Measurements from ENCODE around the gene DCDC1. TPM values are rescaled to one million over a fixed set of nuclear protein-coding genes. Genes with fewer than 3 reads are reported as not detected.

DCDC1 gene
- polyA plus RNA-seq, 1 donor: 1.2 TPM

DNA sequence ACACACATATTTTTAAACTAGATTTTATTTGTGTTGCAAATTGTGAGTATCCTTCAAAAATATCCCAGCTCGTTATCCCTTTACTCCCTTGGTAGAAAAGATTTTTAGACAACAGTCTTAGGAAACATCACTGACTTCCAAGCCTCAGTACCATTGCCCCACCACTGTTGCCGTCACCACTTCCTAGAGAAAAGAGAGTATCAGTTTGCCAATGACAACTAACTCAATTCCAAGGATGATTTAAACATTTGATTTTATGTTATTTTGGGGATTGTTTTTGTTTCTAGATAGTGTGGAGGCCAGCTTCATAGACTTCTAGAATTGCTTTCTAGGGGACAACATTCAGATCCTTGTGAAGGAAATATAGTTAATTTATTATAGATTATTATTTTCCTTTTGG lies 509.4 kb downstream of the DCDC1 start:
- Histone ChIP-seq H3K9me3 (ENCODE audit: control insufficient read depth, low read depth, low read length) (no peaks in the 10 kb centered on the region), H3K4me3 (ENCODE audit: low read length) (no peak overlapping the region), H3K27ac (ENCODE audit: low read length) (no peak overlapping the region), H3K36me3 (ENCODE audit: control insufficient read depth, insufficient read depth, low read length) (no peaks in the 10 kb centered on the region), H3K27me3 (ENCODE audit: control insufficient read depth, insufficient read depth, low read length) (no peaks in the 10 kb centered on the region), H3K4me1 (ENCODE audit: control insufficient read depth, insufficient read depth, low read length) (no peaks in the 10 kb centered on the region)
- no peak for DNase-seq
- WGBS (ENCODE audit: insufficient coverage, low lambda C conversion rate): no CpG with 5 or more reads among the region's 2 CpGs

DNA sequence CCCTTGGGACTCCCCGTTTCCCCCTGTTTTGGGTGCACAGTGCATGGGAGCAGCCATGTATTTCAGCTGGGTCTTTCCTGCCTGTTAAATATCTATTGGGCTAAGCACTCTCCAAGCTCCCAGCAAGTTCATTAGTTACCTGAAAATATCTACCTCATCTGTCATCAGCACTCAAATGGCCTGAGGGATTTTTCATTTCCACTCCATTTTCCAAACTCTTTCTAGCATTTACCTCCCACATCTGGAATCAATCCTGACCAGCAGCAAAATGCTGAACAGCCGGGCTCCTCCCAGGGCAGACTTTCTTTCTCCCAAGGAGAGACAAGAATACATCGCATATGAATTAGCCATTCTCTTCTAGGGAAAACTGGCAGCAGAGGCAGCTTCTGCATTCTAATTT lies 509.9 kb downstream of the DCDC1 start:
- H3K4me1 ChIP-seq (ENCODE audit: control insufficient read depth, insufficient read depth, low read length): no peaks in the 10 kb centered on the region
- H3K36me3 ChIP-seq (ENCODE audit: control insufficient read depth, insufficient read depth, low read length): no peaks in the 10 kb centered on the region
- no peak overlapping the region for H3K27ac ChIP-seq (ENCODE audit: low read length)
- no peak for DNase-seq
- no peaks in the 10 kb centered on the region for H3K9me3 ChIP-seq (ENCODE audit: control insufficient read depth, low read depth, low read length)
- no peak overlapping the region for H3K4me3 ChIP-seq (ENCODE audit: low read length)
- 93% methylated on average over 2 of the region's 3 CpGs for WGBS (ENCODE audit: insufficient coverage, low lambda C conversion rate)
- no peaks in the 10 kb centered on the region for H3K27me3 ChIP-seq (ENCODE audit: control insufficient read depth, insufficient read depth, low read length)

DNA sequence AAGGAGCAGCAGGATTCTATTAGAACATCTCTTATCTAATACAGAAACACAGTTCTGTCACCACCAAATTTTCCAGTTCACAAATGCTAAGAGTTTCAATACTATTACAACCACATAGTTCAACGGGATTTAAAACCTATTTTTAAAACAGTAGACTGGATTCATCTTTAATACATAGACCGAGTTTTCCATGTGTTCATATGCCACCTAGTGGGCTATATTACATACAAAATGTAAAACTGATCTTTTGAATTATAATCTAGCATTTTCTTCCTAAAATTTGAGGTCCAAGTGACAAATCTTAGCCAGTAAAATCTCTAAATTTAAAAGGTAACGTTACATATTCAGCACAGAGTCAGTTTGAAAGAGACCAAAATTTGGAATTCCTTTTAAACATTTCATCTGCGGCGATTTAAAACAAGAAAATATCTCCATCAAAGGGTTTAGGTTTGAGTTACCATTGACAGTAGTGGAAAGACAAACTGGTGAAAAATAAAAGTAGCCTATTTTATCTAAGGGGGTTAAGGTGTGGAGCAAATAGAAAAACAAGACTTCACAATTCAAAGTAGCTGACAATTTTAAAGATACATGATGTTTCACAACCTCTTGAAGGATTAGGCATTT lies 514.0 kb downstream of the DCDC1 start:
- Histone ChIP-seq H3K4me1 (ENCODE audit: control insufficient read depth, insufficient read depth, low read length) (no peaks in the 10 kb centered on the region), H3K9me3 (ENCODE audit: control insufficient read depth, low read depth, low read length) (no peaks in the 10 kb centered on the region), H3K36me3 (ENCODE audit: control insufficient read depth, insufficient read depth, low read length) (no peaks in the 10 kb centered on the region), H3K27ac (ENCODE audit: low read length) (no peak overlapping the region), H3K4me3 (ENCODE audit: low read length) (no peak overlapping the region), H3K27me3 (ENCODE audit: control insufficient read depth, insufficient read depth, low read length) (no peaks in the 10 kb centered on the region)
- WGBS (ENCODE audit: insufficient coverage, low lambda C conversion rate): 86% methylated on average over 3 of the region's 5 CpGs
- no peak for DNase-seq

DNA sequence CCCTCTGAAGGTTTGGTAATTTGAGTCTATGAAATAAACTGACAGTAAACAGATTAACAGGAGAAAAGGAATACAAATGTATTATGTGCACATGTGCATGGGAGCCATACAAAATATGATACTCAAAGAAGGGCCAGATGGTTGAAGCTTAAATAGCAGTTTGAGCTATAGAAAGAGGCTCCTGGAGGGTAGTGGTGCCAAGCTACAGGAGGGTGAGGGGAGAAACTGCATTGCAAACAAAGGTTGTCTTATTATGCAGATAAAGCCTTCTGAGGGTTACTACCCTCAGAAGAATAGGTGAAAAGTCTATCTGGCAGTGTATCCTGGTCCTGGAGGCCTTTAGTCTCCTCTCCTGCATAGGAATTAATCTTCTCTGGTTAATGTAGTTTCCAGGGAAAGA lies 516.1 kb downstream of the DCDC1 start:
- Histone ChIP-seq H3K27me3 (ENCODE audit: control insufficient read depth, insufficient read depth, low read length) (no peaks in the 10 kb centered on the region), H3K4me1 (ENCODE audit: control insufficient read depth, insufficient read depth, low read length) (no peaks in the 10 kb centered on the region), H3K27ac (ENCODE audit: low read length) (no peak overlapping the region), H3K9me3 (ENCODE audit: control insufficient read depth, low read depth, low read length) (no peaks in the 10 kb centered on the region), H3K4me3 (ENCODE audit: low read length) (no peak overlapping the region), H3K36me3 (ENCODE audit: control insufficient read depth, insufficient read depth, low read length) (no peaks in the 10 kb centered on the region)
- no peak for DNase-seq

DNA sequence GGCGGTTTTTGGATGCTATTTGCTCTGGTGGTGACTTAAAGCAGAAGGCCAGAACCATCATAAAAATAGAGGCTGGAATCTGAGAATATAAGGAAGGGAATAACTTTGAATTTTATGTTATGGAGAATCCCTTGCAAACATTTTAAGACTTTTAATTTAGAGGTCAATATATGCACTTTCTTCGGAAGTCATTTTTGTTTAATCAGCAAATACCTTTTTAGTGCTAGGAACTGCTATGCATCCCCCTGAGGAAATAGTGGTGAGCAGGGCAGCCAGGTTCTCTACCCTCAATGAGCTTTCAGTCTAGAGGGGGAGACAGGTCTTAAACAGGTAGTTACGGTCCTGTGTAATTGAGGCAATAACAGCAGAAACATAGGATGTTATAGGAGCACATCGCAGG lies 516.9 kb downstream of the DCDC1 start:
- H3K4me3 ChIP-seq (ENCODE audit: low read length): no peak overlapping the region
- no peak overlapping the region for H3K27ac ChIP-seq (ENCODE audit: low read length)
- no peaks in the 10 kb centered on the region for H3K4me1 ChIP-seq (ENCODE audit: control insufficient read depth, insufficient read depth, low read length)
- WGBS (ENCODE audit: insufficient coverage, low lambda C conversion rate): 100% methylated on average over 1 of the region's 4 CpGs
- no peaks in the 10 kb centered on the region for H3K27me3 ChIP-seq (ENCODE audit: control insufficient read depth, insufficient read depth, low read length)
- H3K36me3 ChIP-seq (ENCODE audit: control insufficient read depth, insufficient read depth, low read length): no peaks in the 10 kb centered on the region
- no peaks in the 10 kb centered on the region for H3K9me3 ChIP-seq (ENCODE audit: control insufficient read depth, low read depth, low read length)
- DNase-seq: no peak

DNA sequence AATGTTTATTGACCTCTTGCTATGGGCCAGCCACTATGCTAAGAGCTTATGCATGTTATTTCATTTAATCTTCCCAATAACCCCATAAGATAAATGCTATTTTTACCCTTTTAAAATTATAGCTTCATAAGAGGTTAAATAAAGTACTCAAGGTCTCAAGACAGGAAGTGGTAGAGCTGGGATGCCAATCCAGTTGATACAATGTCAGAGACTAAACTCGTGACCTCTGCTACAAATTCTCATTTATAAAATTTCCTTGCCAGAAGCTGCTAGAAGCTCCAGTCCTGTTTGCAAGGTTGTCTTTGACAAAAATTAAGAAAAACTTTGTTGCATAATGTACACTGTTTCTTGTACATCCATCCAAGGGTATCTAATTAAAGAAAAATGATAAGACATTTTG lies 517.4 kb downstream of the DCDC1 start:
- H3K27me3 ChIP-seq (ENCODE audit: control insufficient read depth, insufficient read depth, low read length): no peaks in the 10 kb centered on the region
- no peak overlapping the region for H3K4me3 ChIP-seq (ENCODE audit: low read length)
- H3K27ac ChIP-seq (ENCODE audit: low read length): no peak overlapping the region
- no peaks in the 10 kb centered on the region for H3K4me1 ChIP-seq (ENCODE audit: control insufficient read depth, insufficient read depth, low read length)
- no peak for DNase-seq
- no CpG with 5 or more reads among the region's 1 CpG for WGBS (ENCODE audit: insufficient coverage, low lambda C conversion rate)
- no peaks in the 10 kb centered on the region for H3K9me3 ChIP-seq (ENCODE audit: control insufficient read depth, low read depth, low read length)
- H3K36me3 ChIP-seq (ENCODE audit: control insufficient read depth, insufficient read depth, low read length): no peaks in the 10 kb centered on the region

DNA sequence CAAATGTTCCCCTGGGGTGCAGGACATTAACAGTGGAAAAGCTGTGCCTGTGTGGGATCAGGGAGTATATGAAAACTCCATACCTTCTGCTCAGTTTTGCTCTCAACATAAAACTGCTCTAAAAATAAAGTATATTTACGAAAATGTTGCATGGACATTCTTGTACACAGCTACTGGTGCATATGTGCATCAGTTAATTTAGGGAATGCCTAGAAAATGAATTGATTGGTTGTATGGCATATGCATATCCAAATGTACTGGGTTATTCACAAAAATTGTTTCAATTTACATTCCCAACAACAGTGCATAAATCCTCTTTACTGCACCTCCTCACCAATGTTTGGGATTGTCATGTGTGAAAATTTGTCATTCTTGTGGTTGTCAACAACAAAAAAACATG lies 532.3 kb downstream of the DCDC1 start:
- no peaks in the 10 kb centered on the region for H3K4me1 ChIP-seq (ENCODE audit: control insufficient read depth, insufficient read depth, low read length)
- no peak for DNase-seq
- H3K36me3 ChIP-seq (ENCODE audit: control insufficient read depth, insufficient read depth, low read length): no peaks in the 10 kb centered on the region
- H3K27ac ChIP-seq (ENCODE audit: low read length): no peak overlapping the region
- H3K9me3 ChIP-seq (ENCODE audit: control insufficient read depth, low read depth, low read length): no peaks in the 10 kb centered on the region
- no CpG with 5 or more reads among the region's 1 CpG for WGBS (ENCODE audit: insufficient coverage, low lambda C conversion rate)
- no peak overlapping the region for H3K4me3 ChIP-seq (ENCODE audit: low read length)
- no peaks in the 10 kb centered on the region for H3K27me3 ChIP-seq (ENCODE audit: control insufficient read depth, insufficient read depth, low read length)

DNA sequence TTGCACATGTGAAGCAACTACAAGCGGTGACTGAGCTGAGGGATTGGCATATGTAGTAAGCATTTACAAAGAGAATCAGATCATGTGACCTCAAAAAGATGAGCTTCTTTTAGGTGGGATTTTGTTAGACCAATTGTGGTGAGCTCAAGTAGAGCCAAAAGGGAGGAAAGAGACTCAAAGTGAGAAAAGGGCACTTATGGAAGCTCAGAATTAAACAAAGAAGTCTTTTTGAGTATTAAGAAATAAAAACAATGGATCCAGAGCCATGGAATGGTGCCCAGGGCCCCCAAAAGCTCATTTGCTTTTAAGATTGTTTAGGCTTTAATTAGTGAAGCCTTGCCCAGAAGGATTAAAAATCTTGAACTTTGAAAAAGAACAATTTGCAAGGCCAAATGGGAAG lies 536.7 kb downstream of the DCDC1 start:
- no peaks in the 10 kb centered on the region for H3K4me1 ChIP-seq (ENCODE audit: control insufficient read depth, insufficient read depth, low read length)
- no peaks in the 10 kb centered on the region for H3K27me3 ChIP-seq (ENCODE audit: control insufficient read depth, insufficient read depth, low read length)
- no peaks in the 10 kb centered on the region for H3K36me3 ChIP-seq (ENCODE audit: control insufficient read depth, insufficient read depth, low read length)
- no peak overlapping the region for H3K27ac ChIP-seq (ENCODE audit: low read length)
- no peak for DNase-seq
- H3K4me3 ChIP-seq (ENCODE audit: low read length): no peak overlapping the region
- H3K9me3 ChIP-seq (ENCODE audit: control insufficient read depth, low read depth, low read length): no peaks in the 10 kb centered on the region
- no CpG with 5 or more reads among the region's 1 CpG for WGBS (ENCODE audit: insufficient coverage, low lambda C conversion rate)

DNA sequence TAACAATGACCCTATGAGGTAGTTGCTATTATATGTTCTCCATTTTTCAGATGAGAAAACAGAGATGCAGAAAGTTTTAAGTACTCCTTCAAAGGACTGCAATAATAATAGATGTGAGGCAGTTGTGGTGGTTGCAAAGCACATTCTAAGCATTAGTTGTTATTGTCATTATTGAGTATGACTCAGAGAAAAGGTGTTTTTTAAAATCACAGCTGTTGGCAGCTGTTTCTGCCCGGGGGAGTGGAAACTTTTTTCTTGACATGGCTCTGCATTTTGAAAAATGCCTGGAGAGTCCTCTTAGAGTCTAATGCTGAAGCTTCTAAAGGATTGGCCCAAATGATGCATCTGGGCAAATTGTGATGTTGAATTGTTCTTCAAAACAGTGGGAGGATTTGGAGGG lies 538.9 kb downstream of the DCDC1 start:
- no peak for DNase-seq
- Histone ChIP-seq H3K27ac (ENCODE audit: low read length) (no peak overlapping the region), H3K36me3 (ENCODE audit: control insufficient read depth, insufficient read depth, low read length) (no peaks in the 10 kb centered on the region), H3K4me3 (ENCODE audit: low read length) (no peak overlapping the region), H3K9me3 (ENCODE audit: control insufficient read depth, low read depth, low read length) (no peaks in the 10 kb centered on the region), H3K4me1 (ENCODE audit: control insufficient read depth, insufficient read depth, low read length) (no peaks in the 10 kb centered on the region), H3K27me3 (ENCODE audit: control insufficient read depth, insufficient read depth, low read length) (no peaks in the 10 kb centered on the region)
- WGBS (ENCODE audit: insufficient coverage, low lambda C conversion rate): no CpG with 5 or more reads among the region's 1 CpG

DNA sequence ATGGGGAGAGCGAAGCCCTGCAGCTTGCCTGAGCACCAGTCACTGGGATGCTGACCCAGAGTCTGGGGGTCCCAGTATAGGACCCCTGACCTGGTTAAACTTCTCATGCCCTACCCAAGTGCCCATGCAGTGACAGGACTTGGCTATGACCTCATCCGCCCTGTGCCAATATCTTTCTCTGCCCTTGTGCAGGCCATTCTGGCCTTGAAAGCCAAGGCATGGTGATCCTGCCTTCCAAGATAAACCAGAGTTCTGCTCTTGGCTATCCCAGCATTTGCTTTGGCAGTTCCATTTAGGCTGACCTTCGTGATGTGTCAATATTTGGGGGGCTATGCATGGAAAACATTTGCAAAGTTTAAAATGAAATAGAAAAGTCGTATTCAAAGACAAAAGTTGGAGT lies 542.6 kb downstream of the DCDC1 start:
- H3K4me3 ChIP-seq (ENCODE audit: low read length): no peak overlapping the region
- DNase-seq: no peak
- H3K4me1 ChIP-seq (ENCODE audit: control insufficient read depth, insufficient read depth, low read length): no peaks in the 10 kb centered on the region
- no peak overlapping the region for H3K27ac ChIP-seq (ENCODE audit: low read length)
- no peaks in the 10 kb centered on the region for H3K36me3 ChIP-seq (ENCODE audit: control insufficient read depth, insufficient read depth, low read length)
- H3K27me3 ChIP-seq (ENCODE audit: control insufficient read depth, insufficient read depth, low read length): no peaks in the 10 kb centered on the region
- H3K9me3 ChIP-seq (ENCODE audit: control insufficient read depth, low read depth, low read length): no peaks in the 10 kb centered on the region
- WGBS (ENCODE audit: insufficient coverage, low lambda C conversion rate): 100% methylated on average over 1 of the region's 4 CpGs

DNA sequence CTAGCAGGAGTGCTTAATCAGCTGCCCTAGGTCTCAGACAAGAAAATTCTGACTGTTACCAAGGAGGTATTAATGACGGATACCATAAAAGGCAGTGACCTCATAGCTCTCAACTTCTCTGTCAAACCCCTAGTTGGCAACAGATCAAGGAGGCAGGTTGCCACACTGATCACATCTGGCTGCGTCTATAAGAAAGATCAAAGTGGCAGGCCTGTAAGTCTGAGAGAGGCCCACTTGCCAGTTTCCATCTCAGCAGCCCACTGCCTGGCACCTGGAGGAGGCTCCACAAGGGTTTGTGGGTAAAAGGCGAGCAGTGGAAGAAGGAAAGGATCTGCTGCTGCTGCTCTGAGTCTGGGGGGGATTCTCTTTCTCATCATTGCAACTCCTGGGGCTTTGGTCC lies 543.8 kb downstream of the DCDC1 start:
- WGBS (ENCODE audit: insufficient coverage, low lambda C conversion rate): no CpG with 5 or more reads among the region's 3 CpGs
- Histone ChIP-seq H3K4me3 (ENCODE audit: low read length) (no peak overlapping the region), H3K27me3 (ENCODE audit: control insufficient read depth, insufficient read depth, low read length) (no peaks in the 10 kb centered on the region), H3K4me1 (ENCODE audit: control insufficient read depth, insufficient read depth, low read length) (no peaks in the 10 kb centered on the region), H3K36me3 (ENCODE audit: control insufficient read depth, insufficient read depth, low read length) (no peaks in the 10 kb centered on the region), H3K9me3 (ENCODE audit: control insufficient read depth, low read depth, low read length) (no peaks in the 10 kb centered on the region), H3K27ac (ENCODE audit: low read length) (no peak overlapping the region)
- no peak for DNase-seq
